ENCODE data around the gene TRIM31. TPM values are rescaled to one million over a fixed set of nuclear protein-coding genes. Genes with fewer than 3 reads are reported as not detected.

The TRIM31 gene
- total and polyA plus RNA-seq, 10 of the 15 experiments (the other 5 are each of a cell fraction or from before 2014, with no cell fraction given), result 0.09 to 20.5 (median 0.31) TPM; not detected in 3

DNA sequence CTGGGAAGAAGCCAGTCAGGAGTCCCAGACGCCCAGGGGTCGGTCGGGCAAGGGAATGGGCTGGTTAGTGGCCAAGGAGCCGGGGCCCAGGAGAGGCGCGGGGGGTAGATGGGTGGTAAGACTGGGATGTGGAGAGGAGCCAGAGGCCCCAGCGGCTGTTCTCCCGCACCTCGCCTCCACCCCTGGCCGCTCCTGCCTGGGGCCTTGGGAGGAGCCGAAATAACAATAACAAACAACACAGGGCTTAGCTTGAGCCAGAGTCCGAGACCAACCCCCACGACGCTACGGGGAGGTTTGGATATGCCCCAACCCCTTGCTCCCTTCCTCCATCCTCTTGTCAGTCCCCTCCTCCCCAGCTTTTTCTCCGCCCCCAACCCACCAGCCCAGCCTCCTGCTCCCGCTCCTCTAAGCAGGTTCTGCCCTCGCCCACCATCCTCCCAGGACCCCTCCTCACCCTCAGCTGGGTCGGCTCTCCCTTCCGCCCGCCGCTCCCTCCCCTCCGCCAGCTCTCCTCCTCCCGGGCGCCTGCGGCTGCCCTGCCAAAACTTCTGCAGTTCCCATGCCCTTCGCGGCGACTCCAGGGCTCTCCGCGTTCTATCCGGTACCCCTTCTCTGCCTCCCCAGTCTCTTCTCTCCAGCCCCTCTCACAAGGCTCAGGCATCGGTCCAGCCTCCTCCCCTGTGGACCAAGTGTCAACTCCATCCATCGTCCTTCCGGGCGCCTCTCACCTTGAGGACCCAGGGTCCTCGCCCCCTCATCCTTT, 38.4 kb downstream of the TRIM31 start (continued):
- no peak for TF ChIP-seq BHLHE40 (IDR thresholded peaks at IDR 0.05; ENCODE audit: borderline replicate concordance in 1 of 2, low read depth in 2 of 2, low read length in 1 of 2)
- TF ChIP-seq KDM1A (IDR thresholded peaks at IDR 0.05; ENCODE audit: borderline replicate concordance), result no peak
- no peak for TF ChIP-seq HCFC1 (IDR thresholded peaks at IDR 0.05; ENCODE audit: low read length)
- no peak for TF ChIP-seq SUZ12 (IDR thresholded peaks at IDR 0.05; ENCODE audit: unreplicated experiment)
- no peak for TF ChIP-seq TAF1 (IDR thresholded peaks at IDR 0.05; ENCODE audit: borderline replicate concordance, low read depth, low read length)
- no peak for TF ChIP-seq TCF3 (IDR thresholded peaks at IDR 0.05; ENCODE audit: borderline replicate concordance, insufficient read depth, low read depth, low read length)
- no peak for TF ChIP-seq MTA2 (IDR thresholded peaks at IDR 0.05; ENCODE audit: low read depth)

DNA sequence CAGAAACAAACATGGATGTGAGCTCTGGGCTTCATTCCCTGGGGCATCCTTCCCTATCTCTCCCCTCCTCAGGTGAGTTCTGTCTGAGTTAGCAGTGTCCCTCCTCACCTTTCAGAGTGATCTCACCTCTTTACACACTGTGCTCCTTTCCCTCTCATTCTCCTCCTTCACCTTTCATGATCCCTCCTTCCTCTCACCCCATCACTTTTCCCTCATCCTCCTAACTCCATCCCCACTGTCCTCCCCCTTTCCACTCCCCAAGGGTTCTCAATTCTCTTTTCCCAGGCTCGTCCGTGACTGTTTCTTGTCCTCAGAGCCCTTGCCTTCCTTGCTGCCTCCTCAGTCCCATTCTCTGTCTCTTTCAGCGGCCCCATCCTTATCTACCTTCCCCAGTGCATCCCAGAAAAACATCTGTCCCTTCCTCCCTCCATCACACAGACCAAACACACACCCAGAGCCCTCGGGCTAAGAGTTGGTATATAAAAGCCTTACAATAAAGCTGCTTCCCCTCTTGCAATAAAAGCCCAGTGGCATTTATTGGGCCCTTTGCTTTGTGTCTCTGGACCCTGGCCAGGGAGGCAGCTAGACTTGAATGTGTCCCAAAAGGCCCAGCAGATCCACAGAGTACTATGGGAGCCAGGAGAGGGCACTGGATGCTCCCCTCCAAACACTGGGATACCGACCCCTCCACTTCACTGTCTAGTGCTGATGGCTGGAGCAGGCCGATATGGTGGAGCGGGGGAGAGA, 39.2 kb downstream of the TRIM31 start:
- H2AFZ ChIP-seq (ENCODE audit: control insufficient read depth, low read depth, low read length), result no peak overlapping the region
- H3K9me3 ChIP-seq (replicated peaks; ENCODE audit: control insufficient read depth, insufficient read depth, low read length), result no peaks in the 10 kb centered on the region
- peaks cover 4 to 19% of the 10 kb centered on the region in 2 experiments for H3K27me3 ChIP-seq (replicated peaks in 1 of 2; ENCODE audit: control insufficient read depth in 2 of 2, insufficient read depth in 2 of 2, low read length in 1 of 2)
- ChIA-PET POLR2A (no interaction called here), SMC1A (ENCODE audit: uncharacterized antibody, unreplicated experiment) (no interaction called here), CTCF (no interaction called here), RAD21 (ENCODE audit: unreplicated experiment) (no interaction called here)
- BruUV-seq (replicated peaks), result no TSS peak
- TF ChIP-seq, protein P1, sequence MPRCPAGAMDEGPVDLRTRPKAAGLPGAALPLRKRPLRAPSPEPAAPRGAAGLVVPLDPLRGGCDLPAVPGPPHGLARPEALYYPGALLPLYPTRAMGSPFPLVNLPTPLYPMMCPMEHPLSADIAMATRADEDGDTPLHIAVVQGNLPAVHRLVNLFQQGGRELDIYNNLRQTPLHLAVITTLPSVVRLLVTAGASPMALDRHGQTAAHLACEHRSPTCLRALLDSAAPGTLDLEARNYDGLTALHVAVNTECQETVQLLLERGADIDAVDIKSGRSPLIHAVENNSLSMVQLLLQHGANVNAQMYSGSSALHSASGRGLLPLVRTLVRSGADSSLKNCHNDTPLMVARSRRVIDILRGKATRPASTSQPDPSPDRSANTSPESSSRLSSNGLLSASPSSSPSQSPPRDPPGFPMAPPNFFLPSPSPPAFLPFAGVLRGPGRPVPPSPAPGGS (IDR thresholded peaks at IDR 0.05; ENCODE audit: borderline replicate concordance, insufficient read depth, low read depth, low read length, poor library complexity, severe bottlenecking), result no peak
- TF ChIP-seq ZNF217 (IDR thresholded peaks at IDR 0.05), result no peak
- TF ChIP-seq, protein P2, sequence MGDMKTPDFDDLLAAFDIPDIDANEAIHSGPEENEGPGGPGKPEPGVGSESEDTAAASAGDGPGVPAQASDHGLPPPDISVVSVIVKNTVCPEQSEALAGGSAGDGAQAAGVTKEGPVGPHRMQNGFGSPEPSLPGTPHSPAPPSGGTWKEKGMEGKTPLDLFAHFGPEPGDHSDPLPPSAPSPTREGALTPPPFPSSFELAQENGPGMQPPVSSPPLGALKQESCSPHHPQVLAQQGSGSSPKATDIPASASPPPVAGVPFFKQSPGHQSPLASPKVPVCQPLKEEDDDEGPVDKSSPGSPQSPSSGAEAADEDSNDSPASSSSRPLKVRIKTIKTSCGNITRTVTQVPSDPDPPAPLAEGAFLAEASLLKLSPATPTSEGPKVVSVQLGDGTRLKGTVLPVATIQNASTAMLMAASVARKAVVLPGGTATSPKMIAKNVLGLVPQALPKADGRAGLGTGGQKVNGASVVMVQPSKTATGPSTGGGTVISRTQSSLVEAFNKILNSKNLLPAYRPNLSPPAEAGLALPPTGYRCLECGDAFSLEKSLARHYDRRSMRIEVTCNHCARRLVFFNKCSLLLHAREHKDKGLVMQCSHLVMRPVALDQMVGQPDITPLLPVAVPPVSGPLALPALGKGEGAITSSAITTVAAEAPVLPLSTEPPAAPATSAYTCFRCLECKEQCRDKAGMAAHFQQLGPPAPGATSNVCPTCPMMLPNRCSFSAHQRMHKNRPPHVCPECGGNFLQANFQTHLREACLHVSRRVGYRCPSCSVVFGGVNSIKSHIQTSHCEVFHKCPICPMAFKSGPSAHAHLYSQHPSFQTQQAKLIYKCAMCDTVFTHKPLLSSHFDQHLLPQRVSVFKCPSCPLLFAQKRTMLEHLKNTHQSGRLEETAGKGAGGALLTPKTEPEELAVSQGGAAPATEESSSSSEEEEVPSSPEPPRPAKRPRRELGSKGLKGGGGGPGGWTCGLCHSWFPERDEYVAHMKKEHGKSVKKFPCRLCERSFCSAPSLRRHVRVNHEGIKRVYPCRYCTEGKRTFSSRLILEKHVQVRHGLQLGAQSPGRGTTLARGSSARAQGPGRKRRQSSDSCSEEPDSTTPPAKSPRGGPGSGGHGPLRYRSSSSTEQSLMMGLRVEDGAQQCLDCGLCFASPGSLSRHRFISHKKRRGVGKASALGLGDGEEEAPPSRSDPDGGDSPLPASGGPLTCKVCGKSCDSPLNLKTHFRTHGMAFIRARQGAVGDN (IDR thresholded peaks at IDR 0.05), result no peak
- FAIRE-seq (no peak), DNase-seq (ENCODE audit: low read depth, low spot score) (no peak), ATAC-seq (no peak)
- 50% methylated on average over 7 of the region's 7 CpGs for WGBS (ENCODE audit: insufficient coverage, insufficient replicate concordance, low lambda C conversion rate, missing lambda C conversion rate)
- no peak overlapping the region for H3K4me2 ChIP-seq (ENCODE audit: control insufficient read depth, insufficient read depth)
- no peak overlapping the region for H3K9ac ChIP-seq (ENCODE audit: control insufficient read depth, insufficient read depth, low read length)
- H3K27ac ChIP-seq (ENCODE audit: control insufficient read depth, insufficient read depth), result no peak overlapping the region
- in situ Hi-C loops (cut with MboI) (no loop called here), intact Hi-C loops (cut with micrococcal nuclease; ENCODE audit: unreplicated experiment) (no loop called here)
- no peaks in the 10 kb centered on the region for H3K79me2 ChIP-seq (ENCODE audit: control insufficient read depth, insufficient read depth, low read length)
- H3K4me1 ChIP-seq (ENCODE audit: control insufficient read depth, insufficient read depth, low read length), result no peaks in the 10 kb centered on the region
- H3K36me3 ChIP-seq (ENCODE audit: control insufficient read depth in 2 of 2, insufficient read depth in 2 of 2, low read length in 1 of 2), result no peaks in the 10 kb centered on the region
- H3K4me3 ChIP-seq, result no peak overlapping the region
- H4K20me1 ChIP-seq (ENCODE audit: control insufficient read depth, insufficient read depth), result no peaks in the 10 kb centered on the region

All from GM12878 (cell line).